HepG2 (cell line): Measurements from ENCODE around the gene ADPRHL1. TPM values are rescaled to one million over a fixed set of nuclear protein-coding genes. Genes with fewer than 3 reads are reported as not detected.

ENCODE experiments used
- ATF2 ChIP-seq: sonication (generic); formaldehyde crosslinking; IDR thresholded peaks from 2 replicates; pipeline ENCODE4 v1.4.0; 2020; ENCODE audit warnings: missing genetic modification reagents
- HNF1A ChIP-seq, 2 experiments: sonication (generic) in 1 of 2; formaldehyde crosslinking in 1 of 2; IDR thresholded peaks; 2 replicates each; pipeline versions ENCODE4 v1.4.0 to v1.6.1; 2016 to 2020; ENCODE audit warnings: borderline replicate concordance in 1 of 2, low read depth in 1 of 2, mild to moderate bottlenecking in 1 of 2, missing genetic modification reagents in 1 of 2
- POLR2A ChIP-seq, 2 experiments: IDR thresholded peaks; 2 replicates each; pipeline ENCODE4 v1.6.1; 2011; ENCODE audit warnings: low read depth in 2 of 2, low read length in 2 of 2, mild to moderate bottlenecking in 1 of 2, moderate library complexity in 1 of 2; ENCODE audit not compliant: insufficient read depth in 1 of 2
- SRY ChIP-seq: sonication (generic); formaldehyde crosslinking; IDR thresholded peaks from 2 replicates; pipeline ENCODE4 v1.8.0; 2022; ENCODE audit warnings: mild to moderate bottlenecking, missing genetic modification reagents
- TGIF2 ChIP-seq: IDR thresholded peaks from 2 replicates; pipeline ENCODE4 v1.6.1; 2016; ENCODE audit warnings: control low read depth, missing compliant biosample characterization
- THAP7 ChIP-seq: sonication (generic); formaldehyde crosslinking; IDR thresholded peaks from 2 replicates; pipeline ENCODE4 v1.8.1; 2023; ENCODE audit warnings: mild to moderate bottlenecking, missing genetic modification reagents
- ZGPAT ChIP-seq: IDR thresholded peaks from 2 replicates; pipeline ENCODE4 v1.6.1; 2016; ENCODE audit warnings: mild to moderate bottlenecking
- ZNF407 ChIP-seq: sonication (generic); formaldehyde crosslinking; IDR thresholded peaks from one replicate; pipeline ENCODE4 v1.5.1; 2020; ENCODE audit warnings: mild to moderate bottlenecking, missing genetic modification reagents; ENCODE audit errors: not compliant biosample characterization
- ZNF430 ChIP-seq: sonication (generic); formaldehyde crosslinking; IDR thresholded peaks from 2 replicates; pipeline ENCODE4 v1.9.0; 2021; ENCODE audit warnings: mild to moderate bottlenecking, missing genetic modification reagents
- ZNF780A ChIP-seq: sonication (generic); formaldehyde crosslinking; IDR thresholded peaks from 2 replicates; pipeline ENCODE4 v1.8.0; 2022; ENCODE audit warnings: mild to moderate bottlenecking, missing genetic modification reagents, moderate library complexity
- ZNF782 ChIP-seq: sonication (generic); formaldehyde crosslinking; IDR thresholded peaks from 2 replicates; pipeline ENCODE4 v1.4.0; 2020; ENCODE audit warnings: missing genetic modification reagents, mild to moderate bottlenecking, borderline replicate concordance
- polyA plus RNA-seq, 8 experiments: library from polyadenylated mRNA; depleted of rRNA in 3 of 8; stranded (reverse) in 7 of 8; unstranded in 1 of 8; fragments of >200 nt; fragmentation: Illumina TruSeq in 4 of 8; extraction: Trizol in 4 of 8; gene quantifications; 2 replicates each; pipeline versions ENCODE4 v1.2.1 to v1.2.3, GENCODE V29; 2011 to 2016; ENCODE audit warnings: low read depth in 4 of 8, missing spikeins in 1 of 8, mixed read lengths in 1 of 8; ENCODE audit not compliant: insufficient read depth in 1 of 8
- total RNA-seq, 5 experiments: library from RNA; depleted of rRNA; stranded (reverse); fragments of >200 nt; fragmentation: Illumina TruSeq; extraction: Trizol; gene quantifications; 2 replicates each; pipeline ENCODE4 v1.2.3, GENCODE V29; 2016; ENCODE audit warnings: low read depth in 1 of 5

The ADPRHL1 gene
- total and polyA plus RNA-seq, 2 of the 13 experiments (the other 11 are each of a cell fraction or from before 2014, with no cell fraction given), result 0.34 to 0.40 TPM

GRCh38 chr13:113448885-113449692 is 4.2 kb downstream of the ADPRHL1 start (continued):
- TF ChIP-seq ZNF407 (CRISPR knock-in tag) (no peak), ZNF782 (CRISPR knock-in tag) (0 out of 2 replicates have a peak, but pooled peaks have one; percentile 67), THAP7 (CRISPR knock-in tag) (peak; percentile 98), ZGPAT (CRISPR knock-in tag) (peak; percentile 80), ZNF780A (CRISPR knock-in tag) (no peak), SRY (CRISPR knock-in tag) (peak; percentile 69; the same call in 1 of the 2 replicates), ZNF430 (CRISPR knock-in tag) (peak; percentile 74; the same call in 1 of the 2 replicates), TGIF2 (CRISPR knock-in tag) (peak; percentile 52), POLR2A (IDR thresholded peaks at IDR 0.05; ENCODE audit: insufficient read depth in 1 of 2, low read depth in 2 of 2, low read length in 2 of 2) (peak; percentile 65 to 75), HNF1A (IDR thresholded peaks at IDR 0.05; ENCODE audit: low read depth) (no peak), HNF1A (CRISPR knock-in tag; IDR thresholded peaks at IDR 0.05; ENCODE audit: borderline replicate concordance) (peak; percentile 61; the same call in 1 of the 2 replicates), ATF2 (CRISPR knock-in tag) (no peak)
